Measurements from ENCODE around the gene PPP2R2C.

DNA sequence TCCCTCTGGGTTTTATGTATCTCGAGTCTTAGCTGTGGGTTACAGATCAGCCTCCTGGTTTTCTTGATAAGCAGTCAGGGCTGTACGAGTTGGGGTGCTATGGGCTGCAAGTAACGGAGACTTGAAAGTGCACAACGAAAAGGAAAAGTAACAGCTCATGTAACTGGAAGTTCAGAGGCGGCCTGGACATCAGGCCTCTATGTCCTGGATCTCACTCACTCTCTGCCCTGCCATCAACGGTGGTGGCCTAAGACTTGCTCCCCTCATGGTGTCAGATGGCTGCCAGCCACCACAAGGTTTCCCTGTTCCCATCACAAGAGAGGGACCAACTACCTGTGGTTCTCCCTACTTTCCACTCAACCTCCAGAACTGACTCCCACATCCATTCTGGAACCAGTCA lies 4.8 kb downstream of the PPP2R2C start:
- TF ChIP-seq, protein P1, sequence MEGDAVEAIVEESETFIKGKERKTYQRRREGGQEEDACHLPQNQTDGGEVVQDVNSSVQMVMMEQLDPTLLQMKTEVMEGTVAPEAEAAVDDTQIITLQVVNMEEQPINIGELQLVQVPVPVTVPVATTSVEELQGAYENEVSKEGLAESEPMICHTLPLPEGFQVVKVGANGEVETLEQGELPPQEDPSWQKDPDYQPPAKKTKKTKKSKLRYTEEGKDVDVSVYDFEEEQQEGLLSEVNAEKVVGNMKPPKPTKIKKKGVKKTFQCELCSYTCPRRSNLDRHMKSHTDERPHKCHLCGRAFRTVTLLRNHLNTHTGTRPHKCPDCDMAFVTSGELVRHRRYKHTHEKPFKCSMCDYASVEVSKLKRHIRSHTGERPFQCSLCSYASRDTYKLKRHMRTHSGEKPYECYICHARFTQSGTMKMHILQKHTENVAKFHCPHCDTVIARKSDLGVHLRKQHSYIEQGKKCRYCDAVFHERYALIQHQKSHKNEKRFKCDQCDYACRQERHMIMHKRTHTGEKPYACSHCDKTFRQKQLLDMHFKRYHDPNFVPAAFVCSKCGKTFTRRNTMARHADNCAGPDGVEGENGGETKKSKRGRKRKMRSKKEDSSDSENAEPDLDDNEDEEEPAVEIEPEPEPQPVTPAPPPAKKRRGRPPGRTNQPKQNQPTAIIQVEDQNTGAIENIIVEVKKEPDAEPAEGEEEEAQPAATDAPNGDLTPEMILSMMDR (IDR thresholded peaks at IDR 0.05), result no peak
- TF ChIP-seq ZFX (IDR thresholded peaks at IDR 0.05; ENCODE audit: borderline replicate concordance), result no peak
